ENCODE data around the gene VWF. TPM values are rescaled to one million over a fixed set of nuclear protein-coding genes. Genes with fewer than 3 reads are reported as not detected.

VWF gene
- total and polyA plus RNA-seq, 2 experiments from 2014 or later = 0.42 to 0.56 TPM

GRCh38 chr12:5966486-5967095, 157.9 kb downstream of the VWF start:
- H4K20me1 ChIP-seq (replicated peaks; ENCODE audit: insufficient read depth) = no peaks in the 10 kb centered on the region
- peaks cover 21% of the 10 kb centered on the region for H3K4me1 ChIP-seq (ENCODE audit: insufficient read depth)
- no peak overlapping the region for H3K4me3 ChIP-seq

GRCh38 chr12:5965950-5966383, 158.5 kb downstream of the VWF start:
- Mint-ChIP-seq H3K4me3 (no peak overlapping the region), H3K27me3 (ENCODE audit: insufficient read depth, low read depth, poor library complexity) (peaks cover 10% of the 10 kb centered on the region), H3K27ac (no peak overlapping the region), H3K4me1 (peaks cover 33% of the 10 kb centered on the region), H3K36me3 (ENCODE audit: low read depth) (no peaks in the 10 kb centered on the region), H3K9me3 (no peaks in the 10 kb centered on the region)
- Histone ChIP-seq H3F3A (replicated peaks; ENCODE audit: low read depth) (0 out of 2 replicates have a peak, but pooled peaks cover 2% of the 10 kb centered on the region), H3K36me3 (ENCODE audit: insufficient read depth) (no peaks in the 10 kb centered on the region), H2AFZ (peak overlapping the region; percentile 45; the same call in 1 of the 2 replicates), H3K27ac (ENCODE audit: low read depth) (no peak overlapping the region), H3K4me3 (no peak overlapping the region), H3K4me1 (ENCODE audit: insufficient read depth) (peaks cover 21% of the 10 kb centered on the region), H3K27me3 (ENCODE audit: insufficient read depth) (no peaks in the 10 kb centered on the region), H3K9me2 (ENCODE audit: insufficient read depth) (no peaks in the 10 kb centered on the region), H4K20me1 (replicated peaks; ENCODE audit: insufficient read depth) (no peaks in the 10 kb centered on the region), H3K79me2 (replicated peaks; ENCODE audit: insufficient read depth) (no peaks in the 10 kb centered on the region), H3K4me2 (peak overlapping the region; percentile 62; the same call in 1 of the 2 replicates)
- DNase-seq (ENCODE audit: low spot score) = peak; percentile 85
- ATAC-seq = peak; percentile 92
- no peak for TF ChIP-seq EZH2phosphoT487 (IDR thresholded peaks at IDR 0.05; ENCODE audit: unreplicated experiment)

More at GRCh38 chr12:5966486-5967095, 157.9 kb downstream of the VWF start:
- Histone ChIP-seq H2AFZ (no peak overlapping the region), H3K4me2 (no peak overlapping the region), H3K27ac (ENCODE audit: low read depth) (no peak overlapping the region), H3K27me3 (ENCODE audit: insufficient read depth) (no peaks in the 10 kb centered on the region), H3K79me2 (replicated peaks; ENCODE audit: insufficient read depth) (no peaks in the 10 kb centered on the region), H3F3A (replicated peaks; ENCODE audit: low read depth) (0 out of 2 replicates have a peak, but pooled peaks cover 2% of the 10 kb centered on the region), H3K36me3 (ENCODE audit: insufficient read depth) (no peaks in the 10 kb centered on the region), H3K9me2 (ENCODE audit: insufficient read depth) (no peaks in the 10 kb centered on the region)
- Mint-ChIP-seq H3K36me3 (ENCODE audit: low read depth) (no peaks in the 10 kb centered on the region), H3K4me1 (peaks cover 33% of the 10 kb centered on the region), H3K4me3 (no peak overlapping the region), H3K27ac (no peak overlapping the region), H3K9me3 (no peaks in the 10 kb centered on the region), H3K27me3 (ENCODE audit: insufficient read depth, low read depth, poor library complexity) (peaks cover 10% of the 10 kb centered on the region)
- DNase-seq (ENCODE audit: low spot score) (no peak), ATAC-seq (no peak)
- TF ChIP-seq STAT1 (IDR thresholded peaks at IDR 0.05; ENCODE audit: unreplicated experiment) (no peak), ZNF331 (CRISPR knock-in tag; IDR thresholded peaks at IDR 0.05; ENCODE audit: low read depth) (no peak), ETS1 (IDR thresholded peaks at IDR 0.05) (no peak), POLR2AphosphoS5 (IDR thresholded peaks at IDR 0.05; ENCODE audit: low read depth) (no peak), REST (IDR thresholded peaks at IDR 0.05; ENCODE audit: unreplicated experiment) (no peak)
